ENCODE data around the gene PFDN2.
A peak's percentile ranks its signal among the peaks of the same experiment; 100 is the strongest.

The PFDN2 gene

GRCh38 chr1:161117759-161118581, at the start of gene PFDN2, which contains the start of gene NIT1:
Gene PFDN2, minus strand, starts transcription at chr1:161118037. Its CDS starts 11 bp downstream, at chr1:161118026.
Gene NIT1, plus strand, starts transcription at chr1:161118105. Its CDS starts 72 bp downstream, at chr1:161118177.
- DNase-seq (ENCODE audit: low read depth in 2 of 2): peak; percentile 68 to 71

GRCh38 chr1:161166669-161167548, 49.1 kb upstream of the PFDN2 start:
- no peak for DNase-seq (ENCODE audit: low read depth in 2 of 2)

- peak; percentile 72 to 84 for DNase-seq (ENCODE audit: low read depth in 2 of 2)
These were observed 48.2 kb upstream of the PFDN2 start, which contains the start of gene PPOX for GRCh38 chr1:161165742-161166668. Gene PPOX, plus strand, starts transcription at chr1:161166426. Its CDS starts 422 bp downstream, at chr1:161166848.

- no peak for DNase-seq (ENCODE audit: low read depth in 2 of 2)
These were observed 47.2 kb upstream of the PFDN2 start for GRCh38 chr1:161164901-161165610.

GRCh38 chr1:161163793-161164192, 46.0 kb upstream of the PFDN2 start:
- no peak for DNase-seq (ENCODE audit: low read depth in 2 of 2)

GRCh38 chr1:161162806-161163205, 45.0 kb upstream of the PFDN2 start:
- DNase-seq (ENCODE audit: low read depth in 2 of 2): no peak

GRCh38 chr1:161162052-161162451, 44.2 kb upstream of the PFDN2 start:
- no peak for DNase-seq (ENCODE audit: low read depth in 2 of 2)

- DNase-seq (ENCODE audit: low read depth in 2 of 2): no peak
These were observed 43.8 kb upstream of the PFDN2 start for GRCh38 chr1:161161652-161162051.

- no peak for DNase-seq (ENCODE audit: low read depth in 2 of 2)
These were observed 42.9 kb upstream of the PFDN2 start for GRCh38 chr1:161160671-161161145.

GRCh38 chr1:161159913-161160243, 42.0 kb upstream of the PFDN2 start:
- no peak for DNase-seq (ENCODE audit: low read depth in 2 of 2)

GRCh38 chr1:161159087-161159912, 41.5 kb upstream of the PFDN2 start, which contains the start of gene USP21:
Gene USP21, plus strand, starts transcription at chr1:161159500. Its CDS starts 1,141 bp downstream, at chr1:161160641.
- peak; percentile 81 to 88 for DNase-seq (ENCODE audit: low read depth in 2 of 2)

- DNase-seq (ENCODE audit: low read depth in 2 of 2): no peak
These were observed 40.6 kb upstream of the PFDN2 start for GRCh38 chr1:161158316-161159010.

- DNase-seq (ENCODE audit: low read depth in 2 of 2): no peak
These were observed 40.0 kb upstream of the PFDN2 start for GRCh38 chr1:161157867-161158266.

GRCh38 chr1:161153682-161154337, 36.0 kb upstream of the PFDN2 start, which contains the start of gene UFC1:
Gene UFC1, plus strand, starts transcription at chr1:161153978. Its CDS starts 20 bp downstream, at chr1:161153998.
- DNase-seq (ENCODE audit: low read depth in 2 of 2): peak; percentile 49 to 62

GRCh38 chr1:161153176-161153575, 35.3 kb upstream of the PFDN2 start:
- no peak for DNase-seq (ENCODE audit: low read depth in 2 of 2)

GRCh38 chr1:161145832-161146231, 28.0 kb upstream of the PFDN2 start:
- DNase-seq (ENCODE audit: low read depth in 2 of 2): no peak

GRCh38 chr1:161140755-161141400, 23.0 kb upstream of the PFDN2 start:
- DNase-seq (ENCODE audit: low read depth in 2 of 2): no peak

- DNase-seq (ENCODE audit: low read depth in 2 of 2): no peak
These were observed 21.9 kb upstream of the PFDN2 start for GRCh38 chr1:161139766-161140165.

Data from stimulated activated CD8-positive, alpha-beta memory T cell treated with anti-CD3 and anti-CD28 coated beads, Interleukin-2, amount 100 ng/mL, for 1 hour (primary cell).